Common myeloid progenitor, CD34-positive (primary cell): ENCODE measurements around the gene KDM1B. TPM values are rescaled to one million over a fixed set of nuclear protein-coding genes. Genes with fewer than 3 reads are reported as not detected.
A peak's percentile ranks its signal among the peaks of the same experiment; 100 is the strongest.

ENCODE experiments used
- CTCF ChIA-PET: fragments of 350-600 bp; sonication (Branson Sonifier 250); formaldehyde crosslinking; loops from one replicate; lab custom pipeline; 2021; ENCODE audit warnings: antibody characterized with exemption; lab: Charles Lee
- POLR2A ChIA-PET: fragments of 350-600 bp; sonication (Branson Sonifier 250); formaldehyde crosslinking; loops from one replicate; lab custom pipeline; 2021; ENCODE audit warnings: antibody characterized with exemption; lab: Charles Lee
- DNase-seq, 3 donors: peaks; one replicate each; pipeline versions ENCODE4 v3.0.0 to v3.0.0-alpha.2; 2013
- H3K27ac ChIP-seq, 2 experiments: 1 replicate in 1 of 2; 2 replicates in 1 of 2; pipeline ENCODE4 v1.7.0; 2013; ENCODE audit warnings: inconsistent platforms in 2 of 2, low read length in 2 of 2, mild to moderate bottlenecking in 2 of 2, low read depth in 1 of 2, moderate library complexity in 1 of 2; ENCODE audit not compliant: severe bottlenecking in 2 of 2, insufficient read depth in 1 of 2, poor library complexity in 1 of 2
- H3K27me3 ChIP-seq, 5 experiments: replicated peaks in 2 of 5; 1 replicate in 3 of 5; 2 replicates in 2 of 5; pipeline versions ENCODE4 v1.6.1 to v1.7.0; 2013; ENCODE audit warnings: low read length in 4 of 5, mild to moderate bottlenecking in 2 of 5, moderate library complexity in 2 of 5, inconsistent platforms in 1 of 5; ENCODE audit not compliant: insufficient read depth in 5 of 5, control insufficient read depth in 4 of 5
- H3K36me3 ChIP-seq, 4 experiments: 1 replicate in 2 of 4; 2 replicates in 2 of 4; pipeline versions ENCODE4 v1.6.1 to v1.7.0; 2013; ENCODE audit warnings: low read length in 3 of 4, control low read depth in 1 of 4, mild to moderate bottlenecking in 1 of 4; ENCODE audit not compliant: control insufficient read depth in 4 of 4, insufficient read depth in 4 of 4
- H3K4me1 ChIP-seq, 4 experiments: 1 replicate in 3 of 4; 2 replicates in 1 of 4; pipeline versions ENCODE4 v1.6.1 to v1.7.1; 2013; ENCODE audit warnings: low read length in 3 of 4, mild to moderate bottlenecking in 3 of 4, control low read depth in 1 of 4, inconsistent platforms in 1 of 4, moderate library complexity in 1 of 4; ENCODE audit not compliant: control insufficient read depth in 4 of 4, insufficient read depth in 4 of 4; ENCODE audit errors: control extremely low read depth in 1 of 4
- H3K4me3 ChIP-seq, 7 experiments: 1 replicate in 4 of 7; 2 replicates in 3 of 7; pipeline versions ENCODE4 v1.5.1 to v1.7.0; 2013; ENCODE audit warnings: mild to moderate bottlenecking in 7 of 7, low read length in 6 of 7, moderate library complexity in 6 of 7, inconsistent platforms in 2 of 7, low read depth in 2 of 7, control low read depth in 1 of 7; ENCODE audit not compliant: insufficient read depth in 4 of 7, control insufficient read depth in 1 of 7; ENCODE audit errors: extremely low read depth in 1 of 7
- H3K9me3 ChIP-seq, 5 experiments: 1 replicate in 4 of 5; 2 replicates in 1 of 5; pipeline versions ENCODE4 v1.6.1 to v1.7.1; 2013; ENCODE audit warnings: low read length in 4 of 5, mild to moderate bottlenecking in 2 of 5, inconsistent platforms in 1 of 5, low read depth in 1 of 5, moderate library complexity in 1 of 5; ENCODE audit not compliant: control insufficient read depth in 4 of 5, insufficient read depth in 2 of 5; ENCODE audit errors: control extremely low read depth in 1 of 5
- WGBS: methylation state at CpG from one replicate; pipeline ENCODE4 v1.1.5; 2013; ENCODE audit not compliant: insufficient coverage; 5-methylcytosine and 5-hydroxymethylcytosine counted together
- polyA plus RNA-seq: library from polyadenylated mRNA; unstranded; fragments of 120-200 nt; gene quantifications from one replicate; pipeline ENCODE4 v1.2.1, GENCODE V29; 2013

KDM1B gene
- 31.1 TPM for polyA plus RNA-seq

- peak; percentile 98 to 99 (median 99) for DNase-seq
- CTCF ChIA-PET: interaction anchor here (1.3 kb wide), 1 partner anchor 31 kb away, joined by 4 read pairs; no protein-coding TSS in a partner anchor
These were observed at the start of gene KDM1B for GRCh38 chr6:18155150-18155863. TSS of gene KDM1B (plus strand) at chr6:18155422. CDS start at chr6:18159896, 4,474 bp downstream.

GRCh38 chr6:18107061-18107460 lies 48.2 kb upstream of the KDM1B start:
- no peaks in the 10 kb centered on the region for H3K27me3 ChIP-seq
- H3K36me3 ChIP-seq: no peaks in the 10 kb centered on the region
- H3K4me3 ChIP-seq: no peak overlapping the region
- POLR2A ChIA-PET: no interaction called here
- H3K27ac ChIP-seq: no peak overlapping the region
- peaks cover 2 to 17% (median 5%) of the 10 kb centered on the region in 5 experiments for H3K9me3 ChIP-seq
- H3K4me1 ChIP-seq: peaks cover 0 to 11% (median 0%) of the 10 kb centered on the region in 4 experiments
- no peak for DNase-seq
- CTCF ChIA-PET: no interaction called here
- WGBS: no CpG with 5 or more reads among the region's 1 CpG

More at GRCh38 chr6:18155150-18155863, at the start of gene KDM1B:
- H3K27ac ChIP-seq: peak within 1 kb of the TSS; percentile 66 to 86
- peak within 1 kb of the TSS; percentile 78 to 100 (median 95) for H3K4me3 ChIP-seq
- no peaks in the 10 kb centered on the region for H3K9me3 ChIP-seq
- H3K27me3 ChIP-seq: no peaks in the 10 kb centered on the region
- peaks cover 0 to 8% (median 7%) of the 10 kb centered on the region in 4 experiments for H3K36me3 ChIP-seq
- POLR2A ChIA-PET: interaction anchor here (0.6 to 0.9 kb wide), 3 partner anchors 9 to 515 kb away, joined by 3 to 4 read pairs (median 3); no protein-coding TSS in a partner anchor
- WGBS: 0% methylated on average over 43 of the region's 87 CpGs
- H3K4me1 ChIP-seq: peaks cover 14 to 32% (median 26%) of the 10 kb centered on the region in 4 experiments

GRCh38 chr6:18110162-18110561 lies 45.1 kb upstream of the KDM1B start:
- H3K4me3 ChIP-seq: no peak overlapping the region
- ChIA-PET POLR2A (no interaction called here), CTCF (no interaction called here)
- no peaks in the 10 kb centered on the region for H3K36me3 ChIP-seq
- H3K4me1 ChIP-seq: peaks cover 0 to 2% (median 0%) of the 10 kb centered on the region in 4 experiments
- peaks cover 2 to 14% (median 5%) of the 10 kb centered on the region in 5 experiments for H3K9me3 ChIP-seq
- DNase-seq: no peak
- H3K27me3 ChIP-seq: no peaks in the 10 kb centered on the region
- no peak overlapping the region for H3K27ac ChIP-seq

GRCh38 chr6:18115356-18115755 lies 39.9 kb upstream of the KDM1B start:
- Histone ChIP-seq H3K4me1 (peaks cover 0 to 4% (median 0%) of the 10 kb centered on the region in 4 experiments), H3K4me3 (no peak overlapping the region), H3K9me3 (no peaks in the 10 kb centered on the region), H3K36me3 (no peaks in the 10 kb centered on the region), H3K27me3 (no peaks in the 10 kb centered on the region), H3K27ac (no peak overlapping the region)
- DNase-seq: peak in 2 of 3 donors; percentile 56 to 63
- POLR2A ChIA-PET: no interaction called here
- 100% methylated on average over 1 of the region's 2 CpGs for WGBS
- CTCF ChIA-PET: no interaction called here

- Histone ChIP-seq H3K27ac (no peak overlapping the region), H3K4me1 (peaks cover 0 to 6% (median 4%) of the 10 kb centered on the region in 4 experiments), H3K36me3 (no peaks in the 10 kb centered on the region), H3K4me3 (no peak overlapping the region), H3K9me3 (no peaks in the 10 kb centered on the region), H3K27me3 (no peaks in the 10 kb centered on the region)
- WGBS: 97% methylated on average over 5 of the region's 5 CpGs
- POLR2A ChIA-PET: no interaction called here
- DNase-seq: no peak
- CTCF ChIA-PET: no interaction called here
These were observed 38.1 kb upstream of the KDM1B start for GRCh38 chr6:18117136-18117535.

GRCh38 chr6:18118330-18118729 lies 36.9 kb upstream of the KDM1B start:
- H3K4me3 ChIP-seq: no peak overlapping the region
- no peak for DNase-seq
- no peaks in the 10 kb centered on the region for H3K27me3 ChIP-seq
- 97% methylated on average over 3 of the region's 3 CpGs for WGBS
- peaks cover 0 to 12% (median 9%) of the 10 kb centered on the region in 4 experiments for H3K4me1 ChIP-seq
- POLR2A ChIA-PET: no interaction called here
- no peaks in the 10 kb centered on the region for H3K9me3 ChIP-seq
- no peak overlapping the region for H3K27ac ChIP-seq
- CTCF ChIA-PET: interaction anchor here (1.5 kb wide), 1 partner anchor 94 kb away, joined by 3 read pairs; no protein-coding TSS in a partner anchor
- no peaks in the 10 kb centered on the region for H3K36me3 ChIP-seq

- Histone ChIP-seq H3K9me3 (no peaks in the 10 kb centered on the region), H3K27ac (no peak overlapping the region), H3K4me1 (peaks cover 0 to 12% (median 9%) of the 10 kb centered on the region in 4 experiments), H3K36me3 (no peaks in the 10 kb centered on the region), H3K4me3 (no peak overlapping the region), H3K27me3 (no peaks in the 10 kb centered on the region)
- WGBS: 100% methylated on average over 4 of the region's 5 CpGs
- CTCF ChIA-PET: interaction anchor here (0.6 to 1.5 kb wide), 2 partner anchors 95 to 237 kb away, joined by 3 read pairs; no protein-coding TSS in a partner anchor
- DNase-seq: no peak
- POLR2A ChIA-PET: no interaction called here
These were observed 36.0 kb upstream of the KDM1B start for GRCh38 chr6:18119236-18119635.
